A549 (cell line): ENCODE measurements around the gene EFHD2.
"Not testable (repeated sequence)": the region's sequence is repeated elsewhere in the genome, so short reads cannot be mapped to it uniquely, and the experiment has no call there.

Source experiments
- CEBPB ChIP-seq, 2 experiments: fragments of >200 bp in 1 of 2; sonication (Bioruptor Twin) in 1 of 2; formaldehyde crosslinking in 1 of 2; IDR thresholded peaks; 2 replicates each; pipeline ENCODE4 v1.6.1; 2012 to 2016
- CHD2 ChIP-seq: fragments of 150-350 bp; IDR thresholded peaks from 2 replicates; pipeline ENCODE4 v1.6.1; 2014; ENCODE audit warnings: low read length; ENCODE audit not compliant: partially characterized antibody
- FOSL2 ChIP-seq, 2 experiments: fragments of 450-650 bp in 1 of 2; fragments of >200 bp in 1 of 2; sonication (Bioruptor Twin) in 1 of 2; formaldehyde crosslinking; IDR thresholded peaks; 2 replicates each; pipeline versions ENCODE4 v1.5.0 to v1.6.1; 2016 to 2020; ENCODE audit warnings: mild to moderate bottlenecking in 1 of 2, moderate library complexity in 1 of 2
- HMGXB4 ChIP-seq: fragments of 250-450 bp; sonication (Bioruptor Pico); IDR thresholded peaks from 2 replicates; pipeline ENCODE4 v1.5.0; 2021; ENCODE audit warnings: mild to moderate bottlenecking, moderate library complexity, borderline replicate concordance
- PHF8 ChIP-seq: fragments of 200-600 bp; sonication (generic); IDR thresholded peaks from 2 replicates; pipeline ENCODE4 v1.6.1; 2016; ENCODE audit warnings: low read depth, mild to moderate bottlenecking, antibody characterized with exemption, moderate library complexity, borderline replicate concordance
- POLR2A ChIP-seq: IDR thresholded peaks from 2 replicates; pipeline ENCODE4 v1.6.1; 2012; ENCODE audit warnings: mild to moderate bottlenecking, low read length
- RCOR1 ChIP-seq: fragments of 150-350 bp; IDR thresholded peaks from 2 replicates; pipeline ENCODE4 v1.6.1; 2014; ENCODE audit warnings: antibody characterized with exemption, low read length, low read depth
- TF ChIP-seq, protein P1 (sequence below): fragments of >200 bp; sonication (Bioruptor Twin); formaldehyde crosslinking; IDR thresholded peaks from 3 replicates; pipeline ENCODE4 v1.5.1; 2016
- TF ChIP-seq, protein P2 (sequence below): fragments of >200 bp; sonication (Bioruptor Twin); formaldehyde crosslinking; IDR thresholded peaks from 3 replicates; pipeline ENCODE4 v1.6.1; 2016

GRCh38 chr1:15471723-15472122 lies 62.0 kb downstream of the EFHD2 start:
- TF ChIP-seq, protein P1, sequence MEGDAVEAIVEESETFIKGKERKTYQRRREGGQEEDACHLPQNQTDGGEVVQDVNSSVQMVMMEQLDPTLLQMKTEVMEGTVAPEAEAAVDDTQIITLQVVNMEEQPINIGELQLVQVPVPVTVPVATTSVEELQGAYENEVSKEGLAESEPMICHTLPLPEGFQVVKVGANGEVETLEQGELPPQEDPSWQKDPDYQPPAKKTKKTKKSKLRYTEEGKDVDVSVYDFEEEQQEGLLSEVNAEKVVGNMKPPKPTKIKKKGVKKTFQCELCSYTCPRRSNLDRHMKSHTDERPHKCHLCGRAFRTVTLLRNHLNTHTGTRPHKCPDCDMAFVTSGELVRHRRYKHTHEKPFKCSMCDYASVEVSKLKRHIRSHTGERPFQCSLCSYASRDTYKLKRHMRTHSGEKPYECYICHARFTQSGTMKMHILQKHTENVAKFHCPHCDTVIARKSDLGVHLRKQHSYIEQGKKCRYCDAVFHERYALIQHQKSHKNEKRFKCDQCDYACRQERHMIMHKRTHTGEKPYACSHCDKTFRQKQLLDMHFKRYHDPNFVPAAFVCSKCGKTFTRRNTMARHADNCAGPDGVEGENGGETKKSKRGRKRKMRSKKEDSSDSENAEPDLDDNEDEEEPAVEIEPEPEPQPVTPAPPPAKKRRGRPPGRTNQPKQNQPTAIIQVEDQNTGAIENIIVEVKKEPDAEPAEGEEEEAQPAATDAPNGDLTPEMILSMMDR = not testable (repeated sequence)
- TF ChIP-seq, protein P2, sequence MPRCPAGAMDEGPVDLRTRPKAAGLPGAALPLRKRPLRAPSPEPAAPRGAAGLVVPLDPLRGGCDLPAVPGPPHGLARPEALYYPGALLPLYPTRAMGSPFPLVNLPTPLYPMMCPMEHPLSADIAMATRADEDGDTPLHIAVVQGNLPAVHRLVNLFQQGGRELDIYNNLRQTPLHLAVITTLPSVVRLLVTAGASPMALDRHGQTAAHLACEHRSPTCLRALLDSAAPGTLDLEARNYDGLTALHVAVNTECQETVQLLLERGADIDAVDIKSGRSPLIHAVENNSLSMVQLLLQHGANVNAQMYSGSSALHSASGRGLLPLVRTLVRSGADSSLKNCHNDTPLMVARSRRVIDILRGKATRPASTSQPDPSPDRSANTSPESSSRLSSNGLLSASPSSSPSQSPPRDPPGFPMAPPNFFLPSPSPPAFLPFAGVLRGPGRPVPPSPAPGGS = not testable (repeated sequence)
- TF ChIP-seq POLR2A; CEBPB (IDR thresholded peaks at IDR 0.05); PHF8; CHD2; HMGXB4 (CRISPR knock-in tag); RCOR1; FOSL2 (IDR thresholded peaks at IDR 0.05); FOSL2 (CRISPR knock-in tag; IDR thresholded peaks at IDR 0.05): not testable (repeated sequence)
